ENCODE data around the gene KIRREL2.
"Not testable (repeated sequence)": the region's sequence is repeated elsewhere in the genome, so short reads cannot be mapped to it uniquely, and the experiment has no call there.

Gene KIRREL2

GRCh38 chr19:35887197-35887596 is 30.5 kb downstream of the KIRREL2 start:
- CTCF ChIA-PET = no interaction called here
- TF ChIP-seq, protein P1, sequence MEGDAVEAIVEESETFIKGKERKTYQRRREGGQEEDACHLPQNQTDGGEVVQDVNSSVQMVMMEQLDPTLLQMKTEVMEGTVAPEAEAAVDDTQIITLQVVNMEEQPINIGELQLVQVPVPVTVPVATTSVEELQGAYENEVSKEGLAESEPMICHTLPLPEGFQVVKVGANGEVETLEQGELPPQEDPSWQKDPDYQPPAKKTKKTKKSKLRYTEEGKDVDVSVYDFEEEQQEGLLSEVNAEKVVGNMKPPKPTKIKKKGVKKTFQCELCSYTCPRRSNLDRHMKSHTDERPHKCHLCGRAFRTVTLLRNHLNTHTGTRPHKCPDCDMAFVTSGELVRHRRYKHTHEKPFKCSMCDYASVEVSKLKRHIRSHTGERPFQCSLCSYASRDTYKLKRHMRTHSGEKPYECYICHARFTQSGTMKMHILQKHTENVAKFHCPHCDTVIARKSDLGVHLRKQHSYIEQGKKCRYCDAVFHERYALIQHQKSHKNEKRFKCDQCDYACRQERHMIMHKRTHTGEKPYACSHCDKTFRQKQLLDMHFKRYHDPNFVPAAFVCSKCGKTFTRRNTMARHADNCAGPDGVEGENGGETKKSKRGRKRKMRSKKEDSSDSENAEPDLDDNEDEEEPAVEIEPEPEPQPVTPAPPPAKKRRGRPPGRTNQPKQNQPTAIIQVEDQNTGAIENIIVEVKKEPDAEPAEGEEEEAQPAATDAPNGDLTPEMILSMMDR (IDR thresholded peaks at IDR 0.05; ENCODE audit: control extremely low read depth, extremely low read depth, low read depth, missing control alignments) = no peak
- DNase-seq (ENCODE audit: extremely low spot score) = no peak
- POLR2A ChIA-PET = no interaction called here

DNA sequence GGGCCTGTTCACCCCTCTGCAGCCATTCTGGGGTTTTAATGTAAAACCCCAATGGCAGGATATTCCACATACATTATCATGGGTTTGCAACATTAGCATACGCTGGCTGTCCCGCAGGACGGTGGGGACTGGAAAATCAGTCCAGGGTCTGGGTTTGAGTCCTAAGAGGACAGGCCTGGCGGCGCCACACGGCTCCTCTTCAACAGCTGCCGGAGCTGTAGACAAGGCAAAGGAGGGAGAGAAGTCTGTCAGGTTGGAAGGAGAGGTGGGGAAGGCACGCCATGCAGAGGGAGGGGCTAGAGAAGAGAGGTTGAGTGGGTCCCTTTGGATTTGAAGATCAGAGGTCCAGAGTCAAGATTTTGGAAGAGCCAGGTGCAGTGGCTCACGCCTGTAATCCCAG is 31.7 kb downstream of the KIRREL2 start:
- CTCF ChIA-PET = no interaction called here

DNA sequence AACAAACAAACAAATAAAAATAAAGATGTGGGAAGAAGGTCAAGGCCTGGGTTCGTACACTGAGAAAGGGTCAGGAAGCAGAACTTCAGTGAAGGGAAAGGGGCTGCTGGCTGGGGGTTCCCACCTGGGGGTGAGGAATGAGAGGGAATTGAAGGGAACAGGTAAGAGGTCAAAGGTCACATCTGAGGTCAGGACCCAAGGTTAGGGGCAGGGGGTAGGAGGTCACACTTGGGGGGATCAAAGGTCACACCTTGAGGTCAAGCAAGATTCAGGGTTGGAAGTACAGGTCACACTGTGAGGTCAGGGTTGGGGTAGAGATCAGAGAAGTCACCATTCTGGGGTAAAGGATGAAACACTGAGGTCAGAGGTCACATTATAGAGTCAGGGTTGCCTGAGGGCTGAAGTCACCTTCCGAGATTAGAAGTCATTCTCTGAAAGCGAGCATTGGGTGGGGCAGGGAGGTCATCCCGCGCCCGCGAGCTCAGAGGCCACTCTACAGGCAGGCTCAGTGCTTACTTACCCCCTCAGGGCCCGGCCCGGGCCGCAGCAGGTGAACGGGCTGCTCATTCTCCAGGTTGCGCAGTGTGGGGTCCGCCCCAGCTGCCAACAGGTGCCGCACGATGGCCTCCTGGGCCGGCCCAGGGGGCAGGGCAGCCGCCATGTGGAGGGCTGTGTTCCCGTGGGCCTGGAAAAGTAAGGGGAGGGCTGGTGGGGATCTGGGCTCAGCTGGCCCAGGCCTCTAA is 32.8 kb downstream of the KIRREL2 start:
- TF ChIP-seq, protein P1 (IDR thresholded peaks at IDR 0.05; ENCODE audit: control extremely low read depth, extremely low read depth, low read depth, missing control alignments) = no peak
- DNase-seq (ENCODE audit: extremely low spot score) = no peak
- CTCF ChIA-PET = interaction anchor here (6.4 kb wide), 1 partner anchor 8 kb away, joined by 45 read pairs; no protein-coding TSS in a partner anchor
- POLR2A ChIA-PET = interaction anchor here (0.6 kb wide), 1 partner anchor 110 kb away, joined by 3 read pairs; no protein-coding TSS in a partner anchor

More for the DNA sequence above, 31.7 kb downstream of the KIRREL2 start:
- POLR2A ChIA-PET = no interaction called here
- TF ChIP-seq, protein P1 (IDR thresholded peaks at IDR 0.05; ENCODE audit: control extremely low read depth, extremely low read depth, low read depth, missing control alignments) = no peak
- DNase-seq (ENCODE audit: extremely low spot score) = no peak

DNA sequence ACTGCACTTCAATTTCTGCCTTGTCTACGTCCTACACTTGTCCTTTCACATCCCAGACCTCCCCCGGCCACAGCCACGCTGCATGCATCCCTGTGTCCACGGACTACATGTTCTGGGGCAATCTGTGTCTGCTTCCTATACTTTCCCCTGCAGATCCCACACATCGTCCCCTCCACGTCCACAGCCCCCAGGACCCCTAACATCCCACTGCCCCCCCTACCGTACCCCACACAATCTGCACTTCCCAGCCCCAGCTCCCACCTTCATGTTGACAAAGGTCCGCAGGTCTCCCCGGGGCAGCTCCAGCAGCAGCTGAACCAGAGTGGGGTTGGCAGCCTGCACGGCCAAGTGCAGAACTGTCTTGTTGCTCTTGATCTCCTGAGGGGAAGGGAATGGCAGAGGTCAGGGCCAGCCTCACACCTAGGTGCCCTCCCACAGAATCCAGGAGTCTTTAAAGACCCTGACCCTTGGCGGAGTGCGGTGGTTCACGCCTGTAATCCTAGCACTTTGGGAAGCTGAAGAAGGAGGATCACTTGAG is 33.5 kb downstream of the KIRREL2 start:
- POLR2A ChIA-PET = no interaction called here
- no peak for DNase-seq (ENCODE audit: extremely low spot score)
- CTCF ChIA-PET = interaction anchor here (1.9 to 6.4 kb wide), 2 partner anchors 9 to 41 kb away, joined by 7 to 45 read pairs; no protein-coding TSS in a partner anchor
- TF ChIP-seq, protein P1 (IDR thresholded peaks at IDR 0.05; ENCODE audit: control extremely low read depth, extremely low read depth, low read depth, missing control alignments) = no peak

DNA sequence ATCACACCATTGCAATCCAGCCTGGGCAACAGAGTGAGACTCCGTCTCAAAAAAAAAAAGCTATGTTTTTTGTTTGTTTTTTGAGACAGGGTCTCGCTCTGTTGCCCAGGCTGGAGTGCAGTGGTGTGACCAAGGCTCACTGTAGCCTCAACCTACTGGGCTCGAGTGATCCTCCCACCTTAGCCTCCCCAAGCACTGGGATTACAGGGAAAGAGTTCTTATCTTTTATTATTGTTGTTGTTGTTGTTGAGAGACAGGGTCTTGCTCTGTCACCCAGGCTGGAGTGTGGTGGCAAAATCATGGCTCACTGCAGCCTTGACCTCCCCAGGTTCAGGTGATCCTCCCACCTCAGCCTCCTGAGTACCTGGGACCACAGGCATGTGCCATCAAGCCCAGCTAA is 35.1 kb downstream of the KIRREL2 start:
- DNase-seq (ENCODE audit: extremely low spot score); POLR2A ChIA-PET: not testable (repeated sequence)
- CTCF ChIA-PET = interaction anchor here (1.9 to 6.4 kb wide), 2 partner anchors 10 to 39 kb away, joined by 7 to 45 read pairs; no protein-coding TSS in a partner anchor

- CTCF ChIA-PET = interaction anchor here (1.0 to 6.4 kb wide), 4 partner anchors 9 to 37 kb away, joined by 3 to 45 read pairs (median 15); no protein-coding TSS in a partner anchor
- POLR2A ChIA-PET = no interaction called here
- no peak for DNase-seq (ENCODE audit: extremely low spot score)
These were observed 37.6 kb downstream of the KIRREL2 start for GRCh38 chr19:35894342-35894741.

More at GRCh38 chr19:35894342-35894741, 37.6 kb downstream of the KIRREL2 start:
- TF ChIP-seq, protein P1 (IDR thresholded peaks at IDR 0.05; ENCODE audit: control extremely low read depth, extremely low read depth, low read depth, missing control alignments) = no peak
